Tibial artery (tissue), 4 donors: ENCODE measurements around the gene GRIN3B.
"Not testable (repeated sequence)": the region's sequence is repeated elsewhere in the genome, so short reads cannot be mapped to it uniquely, and the experiment has no call there.

Experiments used
- DNase-seq, 2 donors: peaks; one replicate each; pipeline ENCODE4 v3.0.0-alpha.2; 2019
- H3K27ac ChIP-seq, 2 donors: fragments of 200-600 bp; sonication (generic) in 1 of 2; 1 replicate in 1 of 2; 2 replicates in 1 of 2; pipeline ENCODE4 v1.5.1; 2018 to 2019; ENCODE audit warnings: mild to moderate bottlenecking in 1 of 2
- H3K27me3 ChIP-seq, 2 donors: fragments of 200-600 bp; sonication (generic) in 1 of 2; one replicate each; pipeline versions ENCODE4 v1.5.1 to v1.6.0; 2016 to 2019
- H3K36me3 ChIP-seq, 3 donors: fragments of 200-600 bp; sonication (generic) in 2 of 3; one replicate each; pipeline ENCODE4 v1.5.1; 2016 to 2019; ENCODE audit warnings: mild to moderate bottlenecking in 2 of 3
- H3K4me1 ChIP-seq, 4 donors: fragments of 200-600 bp; sonication (generic) in 2 of 4; 1 replicate in 3 of 4; 2 replicates in 1 of 4; pipeline ENCODE4 v1.5.1; 2016 to 2019
- H3K4me3 ChIP-seq, 2 donors: fragments of 200-600 bp; sonication (generic) in 1 of 2; 1 replicate in 1 of 2; 2 replicates in 1 of 2; pipeline ENCODE4 v1.5.1; 2018 to 2019; ENCODE audit warnings: mild to moderate bottlenecking in 2 of 2
- H3K9me3 ChIP-seq, 3 donors: fragments of 200-600 bp; sonication (generic) in 1 of 3; one replicate each; pipeline ENCODE4 v1.5.1; 2016 to 2019
- CTCF ChIP-seq, 2 experiments: fragments of 200-600 bp in 1 of 2; fragments of 450-650 bp in 1 of 2; IDR thresholded peaks; one replicate each; pipeline ENCODE4 v1.5.1; 2017 to 2019; ENCODE audit warnings: antibody characterized with exemption in 2 of 2, mild to moderate bottlenecking in 1 of 2, moderate library complexity in 1 of 2
- intact Hi-C: fragments of 100-400 bp; cut with DNase I; formaldehyde crosslinking; loops from one replicate; pipeline ENCODE4 v1.15.0; 2023; ENCODE audit warnings: low total_unique reads

GRIN3B gene

DNA sequence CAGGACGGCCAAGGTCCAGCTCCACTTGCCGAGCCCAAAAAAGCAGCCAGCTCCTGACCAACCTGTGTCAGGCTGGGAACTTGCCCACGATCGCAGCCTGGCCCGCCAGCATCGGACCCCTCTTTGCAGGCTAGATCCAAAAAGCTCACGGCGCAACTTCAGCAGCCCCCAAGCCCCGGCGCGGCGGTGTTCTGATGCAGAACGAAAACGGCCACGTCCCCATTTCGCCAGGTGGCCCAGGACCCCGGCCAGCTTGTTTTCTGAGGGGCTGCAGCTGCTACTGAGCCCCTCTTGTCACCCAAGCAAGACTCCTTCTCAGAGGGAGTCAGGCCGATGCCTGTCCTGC is 19.4 kb downstream of the GRIN3B start:
- no peaks in the 10 kb centered on the region for H3K27me3 ChIP-seq
- intact Hi-C loops: loop anchor here (10.0 kb wide), 1 partner anchor 155 kb away; the partner anchor contains the start of gene SBNO2
- peaks cover 0 to 13% (median 6%) of the 10 kb centered on the region in 3 donors for H3K36me3 ChIP-seq
- no peak for TF ChIP-seq CTCF (IDR thresholded peaks at IDR 0.05)
- peaks cover 12 to 79% (median 64%) of the 10 kb centered on the region in 4 donors for H3K4me1 ChIP-seq
- peak overlapping the region; percentile 91 to 96 for H3K4me3 ChIP-seq
- H3K27ac ChIP-seq: peak overlapping the region; percentile 91
- DNase-seq: no peak
- H3K9me3 ChIP-seq: no peaks in the 10 kb centered on the region

DNA sequence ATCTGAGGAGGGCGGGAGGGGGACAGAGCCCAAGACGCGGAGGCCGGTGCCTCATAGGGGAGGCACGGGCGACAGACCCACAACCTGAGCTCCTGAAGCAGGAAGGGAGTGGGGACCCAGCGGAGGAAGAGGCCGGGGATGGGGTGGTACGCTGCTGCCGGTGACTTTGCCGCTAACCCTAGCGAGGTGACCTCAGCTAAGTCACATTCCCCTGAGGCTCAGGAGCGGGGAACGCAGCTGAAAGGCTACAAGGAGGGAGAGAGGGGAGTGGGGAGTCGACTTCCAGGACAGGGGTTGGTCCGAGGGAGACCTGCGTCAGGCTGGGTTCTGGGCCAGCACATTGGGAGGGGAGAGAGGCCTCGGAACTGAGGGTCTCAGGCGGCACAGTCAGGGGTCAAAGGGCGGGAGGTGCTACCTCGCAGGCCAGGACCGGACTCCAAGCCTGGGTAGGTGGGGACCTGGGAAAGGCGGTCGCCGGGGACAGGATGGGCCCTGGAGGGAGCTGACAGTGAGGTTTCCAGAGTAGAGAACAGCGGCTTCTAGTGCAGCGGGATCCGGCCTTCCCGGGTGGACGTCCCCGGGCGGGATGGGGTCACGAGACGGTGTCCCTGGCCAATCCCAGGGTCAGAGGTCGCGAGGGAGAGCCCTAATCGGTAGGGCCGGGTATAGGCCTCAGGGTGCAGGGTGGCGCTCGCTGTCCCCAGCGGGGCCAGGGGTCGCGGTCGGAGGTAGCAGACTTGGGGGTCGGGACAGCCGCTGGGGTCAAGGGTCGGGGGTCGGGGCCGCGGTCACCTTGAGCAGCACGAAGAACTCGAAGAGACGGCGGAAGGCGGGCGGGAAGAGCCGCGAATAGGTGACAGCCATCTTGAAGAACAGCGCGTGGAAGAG is 20.0 kb downstream of the GRIN3B start:
- peaks cover 12 to 82% (median 63%) of the 10 kb centered on the region in 4 donors for H3K4me1 ChIP-seq
- intact Hi-C loops: loop anchor here (5.0 to 10.0 kb wide), 2 partner anchors 82 to 155 kb away; partner anchors contain the start of genes GPX4 and SBNO2
- H3K27ac ChIP-seq: peak overlapping the region; percentile 91
- DNase-seq: no peak
- H3K9me3 ChIP-seq: no peaks in the 10 kb centered on the region
- H3K27me3 ChIP-seq: no peaks in the 10 kb centered on the region
- H3K36me3 ChIP-seq: peaks cover 0 to 7% (median 0%) of the 10 kb centered on the region in 3 donors
- TF ChIP-seq CTCF (IDR thresholded peaks at IDR 0.05): no peak
- peak overlapping the region; percentile 91 to 96 for H3K4me3 ChIP-seq

DNA sequence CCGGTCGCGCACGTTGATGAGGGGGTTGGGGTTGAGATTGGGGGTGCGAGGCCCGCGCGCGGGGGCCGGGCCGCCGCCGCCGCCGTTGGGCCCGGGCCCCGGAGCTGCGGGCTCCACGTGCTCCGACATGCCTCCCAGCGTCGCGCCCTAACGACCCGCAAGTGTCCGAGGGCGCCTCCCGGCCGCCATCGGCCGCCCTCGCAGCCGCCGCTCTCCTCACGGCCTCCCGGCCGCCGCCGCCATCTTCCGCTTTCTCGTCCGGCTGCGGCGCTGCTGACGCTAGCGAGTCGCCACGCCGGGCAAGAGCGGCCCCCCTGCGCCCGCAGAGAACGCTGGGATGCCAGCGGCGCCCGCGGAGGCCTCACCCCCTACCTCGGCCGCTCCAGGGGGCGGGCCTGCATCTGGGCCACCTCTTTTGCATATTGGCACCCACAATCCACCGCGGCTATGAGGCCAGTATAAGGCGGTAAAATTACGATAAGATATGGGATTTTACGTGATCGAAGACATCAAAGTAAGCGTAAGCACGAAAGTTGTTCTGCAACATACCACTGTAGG is 20.7 kb downstream of the GRIN3B start, which contains the start of gene TMEM259:
TSS of gene TMEM259 (minus strand) at position 256 of the 558 bp plus-strand sequence. CDS start at position 129, 127 bp downstream.
- Histone ChIP-seq H3K27me3 (no peaks in the 10 kb centered on the region), H3K4me1 (peaks cover 12 to 82% (median 60%) of the 10 kb centered on the region in 4 donors), H3K9me3 (no peaks in the 10 kb centered on the region), H3K36me3 (peaks cover 0 to 7% (median 0%) of the 10 kb centered on the region in 3 donors), H3K4me3 (peak within 1 kb of the TSS; percentile 91 to 96), H3K27ac (peak within 1 kb of the TSS; percentile 91)
- DNase-seq: peak; percentile 98 to 99
- intact Hi-C loops: loop anchor here (5.0 kb wide), 1 partner anchor 81 kb away; the partner anchor contains the start of gene GPX4
- TF ChIP-seq CTCF (IDR thresholded peaks at IDR 0.05): peak in 1 of 2 experiments; percentile 21

GRCh38 chr19:1023883-1024188 is 23.6 kb downstream of the GRIN3B start:
- peaks cover 9 to 59% (median 38%) of the 10 kb centered on the region in 4 donors for H3K4me1 ChIP-seq
- H3K9me3 ChIP-seq, H3K4me3 ChIP-seq, DNase-seq, H3K36me3 ChIP-seq, H3K27me3 ChIP-seq: not testable (repeated sequence)
- peak overlapping the region in 1 of 2 donors; percentile 91 for H3K27ac ChIP-seq
- intact Hi-C loops: loop anchor here (5.0 kb wide), 1 partner anchor 78 kb away; the partner anchor contains the start of gene GPX4

DNA sequence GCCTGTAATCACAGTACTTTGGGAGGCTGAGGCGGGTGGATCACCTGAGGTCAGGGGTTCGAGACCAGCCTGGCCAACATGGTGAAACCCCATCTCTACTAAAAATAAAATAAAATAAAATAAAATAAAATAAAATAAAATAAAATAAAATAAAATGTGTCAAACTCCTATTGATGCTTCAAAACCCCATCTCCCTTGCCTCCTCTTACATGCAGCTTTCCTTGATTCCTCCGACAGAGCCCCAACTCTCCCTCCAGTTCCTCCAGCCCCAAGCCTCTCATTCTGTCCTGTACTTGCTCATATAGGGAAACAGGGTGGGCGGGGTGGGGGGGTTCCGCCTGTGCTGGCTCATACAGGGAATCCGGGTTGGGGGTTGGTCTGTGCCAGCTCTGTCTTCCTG is 24.9 kb downstream of the GRIN3B start:
- intact Hi-C loops, H3K27me3 ChIP-seq, H3K9me3 ChIP-seq, H3K36me3 ChIP-seq, H3K4me3 ChIP-seq, DNase-seq: not testable (repeated sequence)
- Histone ChIP-seq H3K27ac (peak overlapping the region; percentile 98 to 99), H3K4me1 (peaks cover 0 to 54% (median 38%) of the 10 kb centered on the region in 4 donors)

DNA sequence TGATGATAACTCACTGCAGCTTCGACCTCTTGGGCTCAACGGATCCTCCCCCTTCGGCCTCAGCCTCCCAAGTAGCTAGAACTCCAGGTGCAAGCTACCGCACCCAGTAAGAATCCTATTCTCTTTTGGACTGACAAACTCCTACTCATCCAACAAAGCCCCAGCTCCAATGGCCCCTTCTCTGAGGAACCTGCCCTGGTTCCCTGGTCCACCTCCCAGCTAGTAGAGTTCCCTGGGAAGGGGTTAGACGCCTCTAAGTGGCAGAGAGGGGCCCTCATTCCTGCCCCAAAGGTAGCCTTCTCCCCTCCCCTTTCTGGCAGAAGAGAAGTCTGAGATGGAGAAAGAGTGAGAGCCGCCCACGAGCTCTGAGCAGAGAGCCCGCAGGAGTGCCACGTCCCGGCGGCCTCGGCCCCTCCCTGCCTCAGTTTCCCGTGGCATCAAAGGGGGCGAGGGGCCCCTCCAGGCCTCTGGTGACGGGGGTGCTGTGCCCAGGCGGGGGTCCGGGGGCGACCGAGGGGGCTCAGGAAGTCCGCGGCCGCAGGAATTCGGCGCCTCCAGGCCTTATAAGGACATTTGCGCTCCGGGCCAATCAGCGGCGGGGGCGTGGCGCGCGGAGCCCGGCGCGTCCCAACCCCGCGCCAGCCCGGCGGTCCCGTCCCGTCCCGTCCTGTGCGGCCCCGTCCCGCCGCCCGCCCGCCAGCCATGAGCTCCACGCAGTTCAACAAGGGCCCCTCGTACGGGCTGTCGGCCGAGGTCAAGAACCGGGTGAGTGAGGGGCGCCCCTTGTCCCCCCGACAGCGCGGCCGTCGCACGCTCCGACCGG is 26.0 kb downstream of the GRIN3B start, which contains the start of gene CNN2:
TSS of gene CNN2 (plus strand) at position 649 of the 823 bp plus-strand sequence. CDS start at position 703, 54 bp downstream.
- Histone ChIP-seq H3K27me3 (no peaks in the 10 kb centered on the region), H3K4me1 (peaks cover 0 to 62% (median 42%) of the 10 kb centered on the region in 4 donors), H3K27ac (peak within 1 kb of the TSS; percentile 98 to 99), H3K4me3 (peak within 1 kb of the TSS; percentile 81 to 94), H3K36me3 (peaks cover 0 to 15% (median 0%) of the 10 kb centered on the region in 3 donors), H3K9me3 (no peaks in the 10 kb centered on the region)
- DNase-seq: peak; percentile 77 to 92
- TF ChIP-seq CTCF (IDR thresholded peaks at IDR 0.05): no peak
- intact Hi-C loops: no loop called here
